CD14-positive monocyte (primary cell): Measurements from ENCODE around the gene IL15RA. TPM values are rescaled to one million over a fixed set of nuclear protein-coding genes. Genes with fewer than 3 reads are reported as not detected.

Experiments
- DNase-seq, 3 donors: peaks; one replicate each; pipeline ENCODE4 v3.0.0-alpha.2; 2011 to 2022
- H2AFZ ChIP-seq: 2 replicates; pipeline ENCODE4 v1.6.0; 2012; ENCODE audit warnings: mild to moderate bottlenecking, low read depth, low read length, inconsistent platforms; ENCODE audit not compliant: insufficient read depth, poor library complexity, severe bottlenecking
- H3K27ac ChIP-seq, 2 donors: 1 replicate in 1 of 2; 2 replicates in 1 of 2; pipeline ENCODE4 v1.5.1; 2012 to 2013; ENCODE audit warnings: low read length in 2 of 2, control low read depth in 1 of 2, inconsistent platforms in 1 of 2, low read depth in 1 of 2, mild to moderate bottlenecking in 1 of 2
- H3K27me3 ChIP-seq, 2 donors: one replicate each; pipeline versions ENCODE4 v1.6.0 to v1.6.1; 2011 to 2013; ENCODE audit warnings: low read length in 2 of 2; ENCODE audit not compliant: control insufficient read depth in 2 of 2, insufficient read depth in 2 of 2
- H3K36me3 ChIP-seq, 2 donors: replicated peaks in 1 of 2; 1 replicate in 1 of 2; 2 replicates in 1 of 2; pipeline versions ENCODE4 v1.5.1 to v1.6.1; 2012 to 2013; ENCODE audit warnings: low read length in 2 of 2, control low read depth in 1 of 2, inconsistent platforms in 1 of 2, mild to moderate bottlenecking in 1 of 2; ENCODE audit not compliant: insufficient read depth in 2 of 2, control insufficient read depth in 1 of 2
- H3K4me1 ChIP-seq, 2 donors: 1 replicate in 1 of 2; 2 replicates in 1 of 2; pipeline versions ENCODE4 v1.5.1 to v1.6.1; 2012 to 2013; ENCODE audit warnings: low read length in 2 of 2, control low read depth in 1 of 2, inconsistent platforms in 1 of 2, mild to moderate bottlenecking in 1 of 2, moderate library complexity in 1 of 2; ENCODE audit not compliant: insufficient read depth in 2 of 2, control insufficient read depth in 1 of 2
- H3K4me2 ChIP-seq: replicated peaks from 2 replicates; pipeline ENCODE3; 2012; ENCODE audit warnings: low read length, moderate library complexity, mild to moderate bottlenecking; ENCODE audit not compliant: poor library complexity, severe bottlenecking; ENCODE audit errors: extremely low read depth
- H3K4me3 ChIP-seq, 3 experiments: fragments of 200-600 bp in 1 of 3; sonication (generic) in 1 of 3; replicated peaks in 1 of 3; 1 replicate in 2 of 3; 2 replicates in 1 of 3; pipeline ENCODE4 v1.5.1; 2011 to 2013; ENCODE audit warnings: low read length in 3 of 3, mild to moderate bottlenecking in 3 of 3, control low read depth in 2 of 3, low read depth in 2 of 3, inconsistent platforms in 1 of 3, moderate library complexity in 1 of 3
- H3K79me2 ChIP-seq: 2 replicates; pipeline ENCODE4 v1.6.0; 2012; ENCODE audit warnings: mild to moderate bottlenecking, control low read depth, inconsistent platforms, low read length, moderate library complexity; ENCODE audit not compliant: insufficient read depth
- H3K9ac ChIP-seq: 2 replicates; pipeline ENCODE4 v1.6.0; 2017; ENCODE audit warnings: low read length, mild to moderate bottlenecking; ENCODE audit not compliant: insufficient read depth, poor library complexity, severe bottlenecking
- H3K9me3 ChIP-seq, 2 donors: replicated peaks in 1 of 2; 1 replicate in 1 of 2; 2 replicates in 1 of 2; pipeline versions ENCODE4 v1.5.1 to v1.6.1; 2012 to 2013; ENCODE audit warnings: low read length in 2 of 2, control low read depth in 1 of 2; ENCODE audit not compliant: control insufficient read depth in 1 of 2, insufficient read depth in 1 of 2
- H4K20me1 ChIP-seq: 2 replicates; pipeline ENCODE4 v1.6.0; 2012; ENCODE audit warnings: mild to moderate bottlenecking, low read length, control low read depth, moderate library complexity; ENCODE audit not compliant: insufficient read depth
- H3K27ac Mint-ChIP-seq, 7 donors: one replicate each; pipeline ENCODE4 v1.8.0; 2020; ENCODE audit warnings: mild to moderate bottlenecking in 7 of 7, mixed read lengths in 7 of 7, moderate library complexity in 6 of 7, inconsistent platforms in 2 of 7
- H3K27me3 Mint-ChIP-seq, 3 donors: one replicate each; pipeline ENCODE4 v1.8.0; 2021 to 2022; ENCODE audit warnings: low read depth in 3 of 3, mild to moderate bottlenecking in 3 of 3, mixed read lengths in 3 of 3, moderate library complexity in 3 of 3, inconsistent platforms in 1 of 3
- H3K36me3 Mint-ChIP-seq, 2 donors: one replicate each; pipeline ENCODE4 v1.8.0; 2020; ENCODE audit warnings: mixed read lengths in 2 of 2, inconsistent platforms in 1 of 2, mild to moderate bottlenecking in 1 of 2
- H3K4me1 Mint-ChIP-seq: one replicate; pipeline ENCODE4 v1.8.0; 2020; ENCODE audit warnings: mild to moderate bottlenecking, mixed read lengths
- H3K4me3 Mint-ChIP-seq, 2 donors: one replicate each; pipeline ENCODE4 v1.8.0; 2020; ENCODE audit warnings: mild to moderate bottlenecking in 2 of 2, mixed read lengths in 2 of 2, moderate library complexity in 1 of 2
- H3K9me3 Mint-ChIP-seq, 7 donors: one replicate each; pipeline ENCODE4 v1.8.0; 2020 to 2022; ENCODE audit warnings: mixed read lengths in 7 of 7, mild to moderate bottlenecking in 6 of 7, moderate library complexity in 6 of 7, inconsistent platforms in 2 of 7
- WGBS: methylation state at CpG from one replicate; pipeline ENCODE4 v1.1.5; 2013; ENCODE audit warnings: missing lambda C conversion rate; ENCODE audit not compliant: insufficient coverage; 5-methylcytosine and 5-hydroxymethylcytosine counted together
- intact Hi-C, 2 donors: fragments of 100-400 bp; cut with micrococcal nuclease; formaldehyde crosslinking; loops; one replicate each; pipeline versions ENCODE4 v1.15.0 to v1.15.1; 2023
- polyA plus RNA-seq, 3 donors: library from polyadenylated mRNA; depleted of rRNA in 1 of 3; unstranded in 2 of 3; stranded (reverse) in 1 of 3; fragments of 300-500 nt in 2 of 3; fragments of >200 nt in 1 of 3; fragmentation: Illumina TruSeq in 2 of 3; gene quantifications; 1 replicate in 2 of 3; 2 replicates in 1 of 3; pipeline ENCODE4 v1.2.3, GENCODE V29; 2012 to 2021
- TF ChIP-seq, protein P1 (sequence below): fragments of 200-600 bp; IDR thresholded peaks from one replicate; pipeline ENCODE4 v1.8.0; 2022; ENCODE audit warnings: antibody characterized with exemption, mild to moderate bottlenecking

IL15RA gene
- polyA plus RNA-seq, 3 donors, result 12.4 to 23.1 (median 12.6) TPM

DNA sequence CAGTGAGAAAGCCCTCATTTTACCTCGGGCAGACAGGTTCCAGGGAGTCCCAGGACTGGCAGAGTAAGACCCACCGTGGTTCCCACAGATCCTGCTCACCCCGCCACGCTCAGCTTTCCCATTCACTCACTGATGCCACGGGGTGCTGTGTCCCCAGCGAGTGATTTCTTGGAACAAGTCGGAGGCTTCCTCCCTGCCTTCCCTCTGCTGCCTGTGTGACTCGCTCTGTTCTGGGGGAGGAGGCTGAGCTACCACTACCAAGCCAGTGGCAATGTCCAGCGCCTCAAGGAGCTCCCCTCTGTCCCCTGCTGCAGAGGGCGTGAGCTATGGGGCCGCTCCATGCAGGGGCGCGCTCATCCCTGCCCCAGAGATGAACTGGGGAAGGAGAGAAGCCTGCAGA, 12.6 kb downstream of the IL15RA start:
- no peak overlapping the region for H3K27ac ChIP-seq
- WGBS, result 87% methylated on average over 3 of the region's 13 CpGs
- peaks cover 14% of the 10 kb centered on the region for H3K79me2 ChIP-seq
- no peaks in the 10 kb centered on the region for H3K27me3 ChIP-seq
- no peak overlapping the region for H3K4me2 ChIP-seq
- Mint-ChIP-seq H3K27me3 (peaks cover 0 to 2% (median 0%) of the 10 kb centered on the region in 3 donors), H3K4me1 (no peaks in the 10 kb centered on the region), H3K27ac (peak overlapping the region in 2 of 7 donors; percentile 60 to 79), H3K9me3 (no peaks in the 10 kb centered on the region), H3K36me3 (peaks cover 66 to 73% of the 10 kb centered on the region in 2 donors), H3K4me3 (no peak overlapping the region)
- intact Hi-C loops, result no loop called here
- H3K36me3 ChIP-seq, result peaks cover 36 to 80% of the 10 kb centered on the region in 2 donors
- TF ChIP-seq, protein P1, sequence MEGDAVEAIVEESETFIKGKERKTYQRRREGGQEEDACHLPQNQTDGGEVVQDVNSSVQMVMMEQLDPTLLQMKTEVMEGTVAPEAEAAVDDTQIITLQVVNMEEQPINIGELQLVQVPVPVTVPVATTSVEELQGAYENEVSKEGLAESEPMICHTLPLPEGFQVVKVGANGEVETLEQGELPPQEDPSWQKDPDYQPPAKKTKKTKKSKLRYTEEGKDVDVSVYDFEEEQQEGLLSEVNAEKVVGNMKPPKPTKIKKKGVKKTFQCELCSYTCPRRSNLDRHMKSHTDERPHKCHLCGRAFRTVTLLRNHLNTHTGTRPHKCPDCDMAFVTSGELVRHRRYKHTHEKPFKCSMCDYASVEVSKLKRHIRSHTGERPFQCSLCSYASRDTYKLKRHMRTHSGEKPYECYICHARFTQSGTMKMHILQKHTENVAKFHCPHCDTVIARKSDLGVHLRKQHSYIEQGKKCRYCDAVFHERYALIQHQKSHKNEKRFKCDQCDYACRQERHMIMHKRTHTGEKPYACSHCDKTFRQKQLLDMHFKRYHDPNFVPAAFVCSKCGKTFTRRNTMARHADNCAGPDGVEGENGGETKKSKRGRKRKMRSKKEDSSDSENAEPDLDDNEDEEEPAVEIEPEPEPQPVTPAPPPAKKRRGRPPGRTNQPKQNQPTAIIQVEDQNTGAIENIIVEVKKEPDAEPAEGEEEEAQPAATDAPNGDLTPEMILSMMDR, result no peak
- no peak overlapping the region for H2AFZ ChIP-seq
- H3K4me3 ChIP-seq, result no peak overlapping the region
- no peak overlapping the region for H3K9ac ChIP-seq
- H3K9me3 ChIP-seq, result no peaks in the 10 kb centered on the region
- no peak for DNase-seq
- peaks cover 49% of the 10 kb centered on the region for H4K20me1 ChIP-seq
- no peaks in the 10 kb centered on the region for H3K4me1 ChIP-seq

DNA sequence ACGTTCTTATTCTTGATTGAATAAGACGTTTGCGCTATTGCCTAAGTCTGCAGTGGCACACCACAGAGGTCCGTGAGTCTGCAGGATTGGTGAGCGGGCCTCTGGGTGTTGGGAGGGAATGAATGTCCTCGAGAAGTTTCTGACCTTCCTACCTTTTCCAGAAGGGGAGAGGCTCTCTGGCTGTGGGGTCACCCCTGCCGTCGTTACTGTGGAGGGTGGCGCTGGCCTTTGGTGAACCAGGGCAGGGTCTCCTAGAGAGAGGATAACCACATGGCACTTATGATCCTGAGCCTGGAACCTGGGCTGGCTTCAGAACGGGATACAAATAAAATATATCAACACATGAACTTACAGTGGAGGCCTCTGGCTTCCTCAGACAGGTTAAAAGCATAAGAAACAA, 13.8 kb downstream of the IL15RA start:
- no peaks in the 10 kb centered on the region for H3K9me3 Mint-ChIP-seq

More for the DNA sequence above, 13.8 kb downstream of the IL15RA start:
- Histone ChIP-seq H3K36me3 (peaks cover 43 to 88% of the 10 kb centered on the region in 2 donors), H3K4me3 (no peak overlapping the region), H3K27me3 (no peaks in the 10 kb centered on the region), H3K9ac (no peak overlapping the region), H3K4me1 (no peaks in the 10 kb centered on the region), H3K4me2 (no peak overlapping the region), H3K79me2 (peaks cover 8% of the 10 kb centered on the region), H2AFZ (no peak overlapping the region), H3K27ac (no peak overlapping the region), H4K20me1 (peaks cover 46% of the 10 kb centered on the region), H3K9me3 (no peaks in the 10 kb centered on the region)
- Mint-ChIP-seq H3K27me3 (peaks cover 0 to 2% (median 0%) of the 10 kb centered on the region in 3 donors), H3K36me3 (peaks cover 73 to 83% of the 10 kb centered on the region in 2 donors), H3K27ac (no peak overlapping the region), H3K4me3 (no peak overlapping the region), H3K4me1 (no peaks in the 10 kb centered on the region)
- TF ChIP-seq, protein P1, result no peak
- WGBS, result 86% methylated on average over 5 of the region's 10 CpGs
- intact Hi-C loops, result no loop called here
- DNase-seq, result no peak
